OCI-LY3 (cell line): Measurements from ENCODE around the gene ASTN2.

Source experiments
- H2AFZ ChIP-seq: fragments of 200-600, 300-600 bp; shearing (Covaris generic); 2 replicates; pipeline ENCODE4 v1.6.0; 2014; ENCODE audit warnings: antibody characterized with exemption, low read depth, low read length
- H3K27ac ChIP-seq: fragments of 200-600, 300-600 bp; sonication (generic); 2 replicates; pipeline ENCODE4 v1.5.1; 2014; ENCODE audit warnings: mild to moderate bottlenecking, low read length, moderate library complexity, mixed read lengths
- H3K27me3 ChIP-seq: fragments of 200-600, 300-600 bp; sonication (generic); 2 replicates; pipeline ENCODE4 v1.6.1; 2014; ENCODE audit warnings: low read depth, low read length, mixed read lengths
- H3K36me3 ChIP-seq: fragments of 200-600, 300-600 bp; sonication (generic); replicated peaks from 2 replicates; pipeline ENCODE3; 2014; ENCODE audit warnings: low read depth, low read length, mixed read lengths
- H3K4me1 ChIP-seq: fragments of 300-600, 200-600 bp; sonication (generic); 2 replicates; pipeline ENCODE4 v1.6.1; 2014; ENCODE audit warnings: low read length, mixed read lengths
- H3K4me2 ChIP-seq: fragments of 200-600, 300-600 bp; sonication (generic); 2 replicates; pipeline ENCODE4 v1.6.1; 2014; ENCODE audit warnings: low read length, mixed read lengths
- H3K4me3 ChIP-seq: fragments of 300-600, 200-600 bp; sonication (generic); 2 replicates; pipeline ENCODE4 v1.5.1; 2014; ENCODE audit warnings: antibody characterized with exemption, mild to moderate bottlenecking, low read length, moderate library complexity
- H3K79me2 ChIP-seq: fragments of 300-600, 200-600 bp; shearing (Covaris generic); 2 replicates; pipeline ENCODE4 v1.6.1; 2014; ENCODE audit warnings: mild to moderate bottlenecking, low read length, mixed read lengths
- H3K9ac ChIP-seq: fragments of 300-600, 200-600 bp; shearing (Covaris generic); 2 replicates; pipeline ENCODE4 v1.6.0; 2014; ENCODE audit warnings: mild to moderate bottlenecking, low read length, moderate library complexity
- H3K9me3 ChIP-seq: fragments of 200-600, 300-600 bp; shearing (Covaris generic); 2 replicates; pipeline ENCODE4 v1.6.1; 2014; ENCODE audit warnings: low read length, mixed read lengths; ENCODE audit not compliant: insufficient read depth
- H4K20me1 ChIP-seq: fragments of 200-600, 300-600 bp; sonication (generic); 2 replicates; pipeline ENCODE4 v1.6.1; 2016; ENCODE audit warnings: low read length, mixed read lengths; ENCODE audit not compliant: insufficient read depth
- CTCF ChIP-seq: fragments of 200-600, 300-600 bp; sonication (generic); IDR thresholded peaks from 2 replicates; pipeline ENCODE4 v1.5.1; 2014; ENCODE audit warnings: antibody characterized with exemption, low read length, low read depth
- EZH2phosphoT487 ChIP-seq: fragments of 200-600 bp; shearing (Covaris generic); IDR thresholded peaks from 2 replicates; pipeline ENCODE4 v1.6.1; 2018; ENCODE audit warnings: antibody characterized with exemption, mixed run types, low read depth

The ASTN2 gene

GRCh38 chr9:116632990-116633838 is 781.6 kb downstream of the ASTN2 start:
- Histone ChIP-seq H3K4me2 (no peak overlapping the region), H3K9ac (no peak overlapping the region), H3K4me3 (no peak overlapping the region), H3K9me3 (no peaks in the 10 kb centered on the region), H2AFZ (no peak overlapping the region), H4K20me1 (no peaks in the 10 kb centered on the region), H3K4me1 (no peaks in the 10 kb centered on the region), H3K27ac (no peak overlapping the region), H3K27me3 (no peaks in the 10 kb centered on the region), H3K36me3 (no peaks in the 10 kb centered on the region), H3K79me2 (no peaks in the 10 kb centered on the region)
- TF ChIP-seq CTCF, result no peak
- no peak for TF ChIP-seq EZH2phosphoT487

- H3K27ac ChIP-seq, result no peak overlapping the region
- H3K36me3 ChIP-seq, result no peaks in the 10 kb centered on the region
- H3K4me3 ChIP-seq, result no peak overlapping the region
- H3K9ac ChIP-seq, result no peak overlapping the region
- TF ChIP-seq EZH2phosphoT487 (no peak), CTCF (no peak)
- no peaks in the 10 kb centered on the region for H3K27me3 ChIP-seq
- H3K9me3 ChIP-seq, result no peaks in the 10 kb centered on the region
- H3K4me2 ChIP-seq, result no peak overlapping the region
- no peaks in the 10 kb centered on the region for H3K79me2 ChIP-seq
- H4K20me1 ChIP-seq, result no peaks in the 10 kb centered on the region
- H2AFZ ChIP-seq, result no peak overlapping the region
- H3K4me1 ChIP-seq, result no peaks in the 10 kb centered on the region
These were observed 785.2 kb downstream of the ASTN2 start for GRCh38 chr9:116629634-116630033.

GRCh38 chr9:116628716-116629115 is 786.1 kb downstream of the ASTN2 start:
- H4K20me1 ChIP-seq, result no peaks in the 10 kb centered on the region
- no peak overlapping the region for H2AFZ ChIP-seq
- H3K79me2 ChIP-seq, result no peaks in the 10 kb centered on the region
- H3K4me1 ChIP-seq, result no peaks in the 10 kb centered on the region
- no peak for TF ChIP-seq CTCF
- H3K36me3 ChIP-seq, result no peaks in the 10 kb centered on the region
- H3K27me3 ChIP-seq, result no peaks in the 10 kb centered on the region
- H3K9ac ChIP-seq, result no peak overlapping the region
- no peaks in the 10 kb centered on the region for H3K9me3 ChIP-seq
- H3K27ac ChIP-seq, result no peak overlapping the region
- no peak overlapping the region for H3K4me3 ChIP-seq
- no peak overlapping the region for H3K4me2 ChIP-seq

GRCh38 chr9:116627433-116627832 is 787.4 kb downstream of the ASTN2 start:
- H3K4me2 ChIP-seq, result no peak overlapping the region
- no peaks in the 10 kb centered on the region for H3K79me2 ChIP-seq
- H3K9ac ChIP-seq, result no peak overlapping the region
- no peaks in the 10 kb centered on the region for H3K36me3 ChIP-seq
- H3K27ac ChIP-seq, result no peak overlapping the region
- H3K27me3 ChIP-seq, result no peaks in the 10 kb centered on the region
- H3K4me3 ChIP-seq, result no peak overlapping the region
- no peaks in the 10 kb centered on the region for H3K9me3 ChIP-seq
- H3K4me1 ChIP-seq, result no peaks in the 10 kb centered on the region
- TF ChIP-seq EZH2phosphoT487 (no peak), CTCF (no peak)
- H4K20me1 ChIP-seq, result no peaks in the 10 kb centered on the region
- no peak overlapping the region for H2AFZ ChIP-seq
